HCT116 (cell line): ENCODE results near the gene ZPR1.

Source experiments
- CEBPB ChIP-seq: IDR thresholded peaks from 2 replicates; pipeline ENCODE4 v1.6.1; 2012; ENCODE audit warnings: low read depth
- CTCF ChIP-seq, 3 experiments: fragments of 200-600 bp in 1 of 3; sonication (generic) in 1 of 3; IDR thresholded peaks in 2 of 3; conservative IDR thresholded peaks in 1 of 3; 2 replicates each; pipeline ENCODE4 v1.5.1; 2012 to 2017; ENCODE audit warnings: low read depth in 2 of 3, low read length in 2 of 3, antibody characterized with exemption in 1 of 3, borderline replicate concordance in 1 of 3, control low read depth in 1 of 3, mild to moderate bottlenecking in 1 of 3, mixed read lengths in 1 of 3, mixed run types in 1 of 3, moderate library complexity in 1 of 3; ENCODE audit not compliant: insufficient read depth in 1 of 3
- EZH2phosphoT487 ChIP-seq: fragments of 200-600 bp; IDR thresholded peaks from 2 replicates; pipeline ENCODE4 v1.6.1; 2018; ENCODE audit warnings: antibody characterized with exemption, borderline replicate concordance
- POLR2AphosphoS5 ChIP-seq: IDR thresholded peaks from 2 replicates; pipeline ENCODE4 v1.6.1; 2011; ENCODE audit warnings: mild to moderate bottlenecking, low read depth, low read length, moderate library complexity
- RAD21 ChIP-seq: IDR thresholded peaks from 2 replicates; pipeline ENCODE4 v1.6.1; 2012; ENCODE audit warnings: low read depth, mild to moderate bottlenecking
- SP1 ChIP-seq: IDR thresholded peaks from 2 replicates; pipeline ENCODE4 v1.6.1; 2012; ENCODE audit warnings: low read depth
- YY1 ChIP-seq: IDR thresholded peaks from 2 replicates; pipeline ENCODE4 v1.6.1; 2011; ENCODE audit warnings: low read length, low read depth, moderate library complexity, mild to moderate bottlenecking; ENCODE audit not compliant: insufficient replicate concordance; ENCODE audit errors: extremely low read depth

GRCh38 chr11:116813170-116813569 lies 25.3 kb upstream of the ZPR1 start:
- TF ChIP-seq SP1 (no peak), YY1 (no peak), CTCF (IDR thresholded peaks at IDR 0.05 in 2 of 3, conservative IDR thresholded peaks at IDR 0.05 in 1 of 3; ENCODE audit: borderline replicate concordance in 1 of 3, insufficient read depth in 1 of 3, low read depth in 2 of 3, low read length in 2 of 3) (no peak), EZH2phosphoT487 (no peak), POLR2AphosphoS5 (no peak), CEBPB (no peak), RAD21 (no peak)
